DMS114 treated with DMSO at 0.1 percent for 48 hours (cell line): ENCODE measurements around the gene SLC66A3.
"Not testable (repeated sequence)": the region's sequence is repeated elsewhere in the genome, so short reads cannot be mapped to it uniquely, and the experiment has no call there.

Experiments
- DNase-seq: peaks from one replicate; lab custom pipeline; 2025; ENCODE audit not compliant: unreplicated experiment; lab: John Stamatoyannopoulos, UW

Gene SLC66A3

DNA sequence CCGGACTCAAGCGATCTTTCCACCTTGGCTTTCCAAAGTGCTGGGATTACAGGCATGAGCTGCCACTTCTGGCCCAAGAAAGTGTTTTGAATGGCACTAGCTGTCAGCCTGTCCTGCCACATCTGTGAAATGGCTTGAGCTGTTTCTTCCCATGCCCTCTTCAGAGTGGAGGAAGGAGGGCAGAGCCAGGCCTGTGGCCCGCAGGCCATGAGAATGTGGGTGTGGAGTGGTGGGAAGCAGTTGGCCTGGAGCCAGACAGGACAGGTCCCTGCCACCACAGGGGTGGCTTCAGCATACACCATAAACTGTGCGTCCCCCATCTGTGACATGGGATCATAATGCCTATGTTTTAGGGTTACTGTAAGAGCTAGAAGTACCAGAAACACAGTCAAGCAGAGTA lies 6.5 kb downstream of the SLC66A3 start:
- DNase-seq, result no peak

DNA sequence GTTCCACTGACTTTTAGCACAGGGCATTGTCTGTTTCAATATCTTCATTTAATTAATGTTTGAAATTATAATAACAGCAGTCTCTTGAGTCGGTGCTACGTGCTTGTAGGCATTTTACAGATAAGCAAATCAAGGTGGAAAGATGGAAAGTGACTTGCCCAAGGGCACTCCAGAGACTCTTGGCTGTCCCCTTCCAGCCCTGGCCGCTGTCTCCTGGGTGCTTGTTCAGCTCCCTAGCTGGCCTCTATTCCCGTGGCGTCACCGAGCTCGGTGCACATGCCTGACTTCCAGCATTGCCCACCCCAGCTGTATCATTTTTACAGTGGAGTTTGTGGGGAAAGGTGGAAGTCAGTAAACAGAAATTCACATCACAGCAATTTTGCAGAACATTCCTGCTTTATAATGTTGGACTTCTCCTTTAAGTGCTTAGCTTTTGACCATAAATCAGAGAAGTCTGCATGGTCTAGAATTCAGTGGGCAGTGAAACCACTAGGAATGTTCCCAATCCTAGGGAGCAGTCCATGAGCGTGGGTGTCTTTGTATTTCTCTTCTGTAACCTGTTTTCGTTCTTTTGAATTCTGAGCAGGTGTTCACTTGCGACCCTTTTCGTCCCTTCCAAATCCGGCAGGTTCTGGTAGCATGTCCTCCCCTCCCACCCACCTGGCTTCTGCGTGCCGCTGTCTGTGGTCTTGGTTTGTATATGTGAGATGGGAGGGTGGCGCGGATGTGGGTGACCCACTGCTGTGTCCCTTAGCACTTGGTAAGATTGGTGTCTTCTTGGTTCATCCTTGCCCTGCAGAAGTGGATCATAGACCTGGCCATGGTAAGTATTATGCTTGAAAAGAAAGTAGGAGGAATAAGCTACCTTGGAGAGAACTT lies 8.4 kb downstream of the SLC66A3 start:
- DNase-seq, result no peak

DNA sequence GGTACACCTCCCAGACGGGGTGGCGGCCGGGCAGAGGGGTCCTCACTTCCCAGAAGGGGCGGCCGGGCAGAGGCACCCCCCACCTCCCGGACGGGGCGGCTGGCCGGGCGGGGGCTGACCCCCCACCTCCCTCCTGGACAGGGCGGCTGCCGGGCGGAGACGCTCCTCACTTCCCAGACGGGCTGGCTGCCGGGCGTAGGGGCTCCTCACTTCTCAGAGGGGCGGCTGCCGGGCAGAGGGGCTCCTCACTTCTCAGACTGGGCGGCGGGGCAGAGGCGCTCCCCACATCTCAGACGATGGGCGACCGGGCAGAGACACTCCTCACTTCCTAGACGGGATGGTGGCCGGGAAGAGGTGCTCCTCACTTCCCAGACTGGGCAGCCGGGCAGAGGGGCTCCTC lies 9.8 kb downstream of the SLC66A3 start:
- DNase-seq, result not testable (repeated sequence)

DNA sequence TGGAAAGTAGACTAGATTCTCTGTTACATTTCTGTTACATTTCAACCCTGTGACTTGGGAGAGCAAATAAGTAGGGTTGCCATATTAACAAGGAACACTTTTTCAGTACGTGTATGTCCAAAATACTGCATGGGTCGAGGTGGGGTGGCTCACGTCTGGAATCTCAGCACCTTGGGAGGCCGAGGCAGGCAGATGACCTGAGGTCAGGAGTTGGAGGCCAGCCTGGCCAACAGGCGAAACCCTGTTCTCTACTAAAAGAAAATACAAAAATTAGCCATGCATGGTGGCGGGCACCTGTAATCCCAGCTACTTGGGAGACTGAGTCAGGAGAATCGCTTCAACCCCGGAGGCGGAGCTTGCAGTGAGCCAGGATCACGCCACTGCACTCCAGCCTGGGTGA lies 11.2 kb downstream of the SLC66A3 start:
- DNase-seq, result no peak

DNA sequence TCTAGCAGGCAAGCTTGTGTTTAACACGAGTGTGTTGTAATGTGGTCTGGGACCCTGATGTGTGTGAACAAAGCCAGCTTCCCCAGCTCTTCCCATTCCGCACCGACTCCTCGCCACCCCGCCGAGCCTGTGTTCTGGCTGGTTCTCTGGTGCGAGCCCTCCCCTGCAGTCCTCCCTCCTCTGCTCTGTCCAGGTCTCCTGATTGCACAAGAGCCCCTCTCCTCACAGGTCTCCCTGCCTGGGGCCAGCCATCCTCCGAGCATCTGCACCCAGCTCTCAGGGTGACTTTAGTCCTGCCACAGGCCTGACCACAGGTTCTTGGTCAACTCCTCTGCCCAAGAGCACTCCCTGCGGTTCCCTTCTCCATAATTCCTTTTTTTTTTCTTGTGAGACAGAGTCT lies 13.2 kb downstream of the SLC66A3 start:
- no peak for DNase-seq

DNA sequence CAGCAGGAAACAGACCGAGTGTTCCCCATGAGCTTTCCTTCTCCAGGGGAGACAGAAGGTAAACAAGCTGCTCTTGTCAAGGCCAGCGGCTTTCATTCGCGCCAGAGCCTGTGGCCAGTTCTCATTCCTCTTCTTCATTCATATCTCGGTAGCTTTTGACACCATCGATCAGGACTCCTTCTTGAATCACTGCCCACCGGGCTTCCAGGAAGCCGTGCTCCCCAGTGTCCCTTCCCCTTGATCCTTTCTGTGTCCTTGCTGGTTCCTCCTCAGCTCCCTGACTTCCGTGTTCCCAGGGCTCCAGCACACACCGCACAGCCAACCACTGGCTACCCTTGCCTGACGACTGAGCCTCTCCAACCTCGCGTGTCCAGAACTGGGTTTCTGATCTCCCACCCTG lies 14.1 kb downstream of the SLC66A3 start:
- DNase-seq, result no peak

DNA sequence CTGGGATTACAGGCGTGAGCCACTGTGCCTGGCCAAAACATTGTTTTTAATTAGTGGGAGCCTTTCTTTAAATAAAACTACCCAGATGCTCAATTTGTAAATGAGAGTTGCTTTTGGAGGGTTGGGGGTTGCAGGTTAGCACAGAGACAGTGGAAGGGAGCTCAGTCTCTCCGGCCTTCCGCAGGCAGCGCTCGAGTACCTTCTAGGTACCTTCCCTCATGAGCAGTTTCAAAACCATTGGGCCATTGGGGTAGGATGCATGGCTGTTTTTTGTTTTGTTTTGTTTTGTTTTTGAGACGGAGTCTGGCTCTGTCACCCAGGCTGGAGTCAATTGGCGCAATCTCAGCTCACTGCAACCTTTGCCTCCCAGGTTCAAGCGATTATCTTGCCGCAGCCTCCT lies 19.0 kb downstream of the SLC66A3 start:
- no peak for DNase-seq

DNA sequence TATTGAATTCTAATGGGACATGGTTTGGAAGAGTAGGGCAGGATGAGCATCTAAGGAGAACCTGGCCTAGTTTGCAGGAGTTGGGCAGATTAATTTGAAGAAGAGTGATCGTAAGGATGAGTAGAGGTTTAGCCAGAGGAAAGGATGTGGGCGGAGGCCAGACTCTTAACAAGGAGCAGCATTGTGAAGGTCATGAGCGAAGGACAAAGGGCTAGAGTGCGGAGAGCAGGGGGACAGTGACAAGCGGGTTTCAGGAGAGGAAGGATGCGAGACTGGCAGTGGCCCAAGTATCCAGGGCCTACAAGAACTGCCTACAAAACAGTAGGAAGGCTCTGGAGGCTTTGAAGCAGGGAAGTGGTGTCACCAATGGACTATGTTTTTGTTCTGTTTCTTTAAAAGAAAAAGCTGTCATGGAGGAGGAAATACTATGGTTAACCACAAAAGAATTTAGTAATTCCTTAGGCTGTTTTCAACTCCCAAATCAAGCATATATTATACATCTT lies 20.1 kb downstream of the SLC66A3 start:
- DNase-seq, result no peak

DNA sequence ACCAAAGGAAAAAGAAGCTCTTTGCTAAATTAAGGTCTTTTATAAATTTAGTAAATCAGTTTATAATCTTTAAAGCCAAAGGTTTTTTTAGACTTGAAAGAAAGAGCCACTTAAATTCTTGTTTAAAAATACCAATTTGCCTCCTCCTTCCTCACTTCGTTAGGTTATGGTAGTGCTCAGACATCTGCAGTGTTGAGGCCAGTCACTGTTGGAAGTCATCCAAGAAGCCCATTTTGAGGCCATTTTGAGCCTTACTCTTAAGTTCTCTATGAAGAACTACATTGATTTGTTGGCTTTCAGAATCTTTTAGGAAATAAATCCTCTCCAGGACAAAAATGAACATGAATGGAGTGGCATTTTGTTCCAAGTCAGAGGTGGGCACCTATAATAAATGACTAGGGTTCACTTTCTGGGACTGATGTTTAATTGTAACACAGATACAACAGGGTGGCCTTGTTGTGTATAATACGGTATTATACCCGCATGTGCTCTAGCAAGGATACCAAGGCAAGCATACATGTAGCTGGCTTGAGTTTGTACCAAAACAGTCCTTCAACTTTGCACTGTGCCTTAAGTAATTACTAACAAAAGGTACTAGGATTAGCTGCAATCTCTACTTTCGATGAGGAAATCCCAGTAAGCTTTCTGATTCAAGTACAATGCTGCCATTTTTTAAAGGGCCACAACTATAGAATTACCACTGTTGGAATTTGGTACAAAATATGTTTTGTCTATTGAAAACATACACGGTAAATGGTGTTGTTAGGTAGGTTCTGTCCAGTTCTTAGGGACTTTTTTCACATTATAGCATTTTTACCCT lies 22.8 kb downstream of the SLC66A3 start:
- DNase-seq, result no peak

DNA sequence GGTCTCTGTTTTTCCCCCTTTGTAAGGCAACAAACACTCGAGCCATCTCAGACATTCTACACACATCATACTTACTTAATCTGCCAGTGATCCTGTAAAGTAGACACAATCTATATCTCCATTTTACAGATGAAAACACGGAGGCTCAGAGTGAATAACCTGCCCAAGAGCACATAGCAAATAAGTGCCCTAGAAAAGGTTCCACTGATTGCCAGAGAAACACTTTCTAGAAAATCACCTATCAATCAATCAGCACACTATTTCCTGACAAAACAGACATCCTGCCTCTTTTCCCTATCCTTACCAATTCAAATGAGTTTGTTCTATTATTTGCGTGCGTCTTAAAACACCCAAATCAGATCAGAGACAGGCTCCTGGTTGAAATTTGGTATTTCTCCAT lies 23.9 kb downstream of the SLC66A3 start:
- DNase-seq, result no peak

DNA sequence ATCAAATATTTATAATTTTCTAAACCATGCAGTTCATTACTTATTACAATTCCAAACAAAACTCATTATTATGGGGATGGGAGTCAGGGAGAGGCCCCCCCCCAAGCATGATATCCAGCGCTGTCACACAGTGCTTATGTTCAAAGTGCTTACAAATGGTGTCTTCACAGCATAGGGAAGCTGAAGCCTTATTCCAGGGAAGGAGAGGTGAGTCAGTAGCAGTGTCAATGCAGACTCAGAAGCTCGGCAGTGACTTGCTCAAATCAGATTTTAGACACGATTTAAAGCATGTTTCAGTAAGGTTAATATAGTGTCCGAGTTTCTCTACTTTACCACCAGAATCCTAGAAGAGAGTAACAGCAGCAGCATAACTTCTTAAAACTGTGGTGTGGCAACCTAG lies 24.6 kb downstream of the SLC66A3 start:
- DNase-seq, result no peak

DNA sequence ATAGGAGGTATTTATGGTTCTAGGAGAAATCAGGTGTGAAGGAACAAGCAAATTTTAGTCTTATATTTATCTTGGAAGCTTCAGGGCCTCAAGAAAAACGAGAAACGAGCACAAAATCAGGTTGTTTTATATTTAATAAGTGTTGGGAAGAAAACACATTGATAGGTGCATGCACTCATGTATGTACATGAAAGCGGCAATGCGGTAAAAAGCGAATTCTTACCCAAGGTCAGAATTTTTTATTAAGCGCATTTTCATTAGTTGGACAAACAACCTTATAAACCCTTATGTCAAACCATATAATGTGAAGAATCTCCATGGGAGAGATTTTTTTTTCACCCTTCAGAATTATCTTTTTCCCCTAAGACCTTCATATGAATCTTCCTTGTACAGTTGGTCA lies 25.4 kb downstream of the SLC66A3 start:
- DNase-seq, result no peak

DNA sequence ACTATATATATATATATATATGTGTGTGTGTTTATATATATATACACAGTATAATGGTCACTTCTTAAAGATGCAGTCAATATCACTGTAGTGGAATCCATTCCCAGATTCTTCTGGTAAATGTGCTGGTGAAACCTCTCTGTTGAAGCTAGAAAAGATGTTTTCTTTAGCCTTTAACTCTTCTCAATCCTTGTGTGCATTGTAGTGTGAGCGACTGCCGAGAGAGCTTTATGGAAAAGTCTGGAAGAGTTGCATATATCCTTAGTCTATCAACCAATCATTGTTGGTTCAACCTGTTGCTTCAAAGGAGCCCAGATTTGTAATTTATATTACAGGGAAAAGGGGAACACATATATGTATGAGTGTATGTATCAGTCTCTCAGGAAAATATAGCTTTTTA lies 27.7 kb downstream of the SLC66A3 start:
- DNase-seq, result no peak

DNA sequence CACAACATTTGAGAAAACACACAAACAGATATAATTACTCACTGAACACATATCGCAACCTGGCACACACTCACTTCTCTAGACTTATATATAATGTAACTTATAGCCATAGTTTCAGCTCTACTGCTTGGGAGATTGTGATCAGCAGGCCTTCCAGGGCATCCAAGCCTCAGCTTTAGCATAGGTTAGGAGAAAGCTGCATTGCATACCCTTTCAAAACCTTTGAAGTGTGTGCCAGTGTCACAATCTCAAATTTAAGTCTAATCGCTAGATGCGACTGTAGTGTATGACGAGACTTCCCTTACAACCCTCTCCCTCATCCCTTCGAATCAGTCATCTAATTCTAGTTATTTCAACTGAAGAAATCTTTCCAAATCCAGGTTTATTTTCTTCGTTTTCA lies 30.9 kb downstream of the SLC66A3 start:
- no peak for DNase-seq

DNA sequence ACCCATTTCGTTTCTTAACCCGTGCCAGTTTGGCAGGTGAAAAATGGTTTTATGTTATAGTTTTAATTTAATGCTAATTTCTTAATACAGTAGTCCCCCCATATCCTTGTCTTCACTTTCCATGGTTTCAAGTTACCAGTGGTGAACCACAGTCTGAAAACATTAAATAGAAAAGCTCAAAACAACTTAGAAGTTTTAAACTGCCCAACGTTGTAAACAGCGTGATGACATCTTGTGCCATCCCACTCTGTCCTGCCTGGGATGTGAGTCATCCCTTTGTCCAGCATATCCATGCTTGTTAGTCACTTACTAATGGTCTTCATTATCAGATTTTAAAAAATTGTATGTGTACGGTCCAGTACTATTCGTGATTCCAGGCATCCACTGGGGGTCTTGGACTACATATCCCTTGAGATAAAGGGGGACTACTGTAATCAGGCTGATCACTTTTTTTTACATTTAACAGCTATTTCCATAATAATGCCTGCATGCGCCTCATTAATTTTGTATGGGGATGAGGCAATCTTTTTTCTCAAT lies 31.9 kb downstream of the SLC66A3 start:
- no peak for DNase-seq

DNA sequence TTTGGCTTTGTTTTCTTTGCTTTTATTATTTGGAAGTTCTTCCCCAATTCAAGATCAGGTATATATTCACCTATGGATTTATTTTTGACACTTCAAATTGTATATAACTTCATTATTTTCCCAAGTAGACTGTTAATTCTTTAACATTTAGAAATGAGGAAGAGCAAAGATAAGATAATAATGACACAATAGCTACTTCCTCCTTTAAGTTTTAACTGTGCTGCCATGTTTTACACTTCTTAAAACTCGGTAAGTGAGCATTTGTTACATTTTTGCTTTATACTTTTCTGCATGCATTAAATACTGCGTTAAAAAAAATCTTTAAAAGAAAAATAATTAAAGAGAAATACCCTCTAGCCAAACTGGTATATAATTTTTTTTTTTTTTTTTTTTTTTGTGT lies 32.5 kb downstream of the SLC66A3 start:
- DNase-seq, result no peak

DNA sequence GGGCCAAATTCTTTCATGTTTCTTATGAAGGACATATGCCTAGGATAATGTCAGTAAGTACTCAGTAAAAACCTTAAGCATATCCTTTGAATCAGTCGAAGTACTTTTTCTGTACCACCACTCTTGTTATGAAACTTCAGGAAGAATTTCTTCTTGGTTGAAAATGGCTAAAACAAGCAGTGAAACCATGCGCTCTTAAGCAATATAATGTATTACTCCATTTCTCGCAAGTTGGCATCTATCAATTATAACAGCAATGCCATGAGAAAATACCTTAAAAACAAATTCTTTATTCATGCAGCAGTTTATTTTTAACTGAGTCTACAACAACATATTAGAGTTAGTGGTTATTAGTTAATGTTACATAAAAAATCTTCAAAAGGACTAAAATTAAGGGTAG lies 41.0 kb downstream of the SLC66A3 start:
- no peak for DNase-seq

DNA sequence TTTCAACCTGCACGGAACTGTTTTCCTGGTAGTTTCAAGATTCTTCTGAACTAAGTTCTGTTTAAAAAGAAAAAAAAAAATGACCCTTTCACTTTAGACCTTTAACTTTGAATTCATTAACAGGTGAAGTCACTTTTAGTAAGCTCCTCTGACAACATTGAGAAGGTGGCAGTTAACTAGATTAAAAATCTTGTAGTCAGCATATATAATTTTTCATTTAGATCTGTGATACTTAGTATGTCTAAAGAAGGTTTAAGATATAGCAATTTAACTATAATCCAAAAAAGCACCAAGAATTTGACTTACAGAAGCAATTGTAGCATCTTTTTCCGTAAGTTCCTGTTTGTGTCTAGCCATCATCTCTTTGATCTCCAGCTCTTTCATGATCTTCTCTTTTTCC lies 45.4 kb downstream of the SLC66A3 start:
- DNase-seq, result no peak

DNA sequence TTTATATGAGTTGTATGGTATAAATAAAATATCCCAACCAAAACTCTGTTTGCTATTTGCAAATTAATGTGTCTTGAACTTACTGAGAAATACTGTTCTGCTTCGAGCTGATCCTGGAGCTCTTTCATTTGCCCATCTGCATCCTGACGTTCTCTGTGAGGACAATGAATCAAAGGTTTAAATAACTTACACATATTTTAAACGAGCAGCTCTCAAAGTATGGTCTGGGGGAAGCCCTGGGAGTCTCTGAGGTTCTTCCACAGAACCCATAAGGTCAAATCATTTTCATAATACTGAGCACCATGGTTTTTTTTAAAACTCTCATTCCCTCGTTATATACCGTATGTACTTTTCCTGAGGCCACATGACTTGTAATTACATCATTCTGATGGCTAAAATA lies 46.7 kb downstream of the SLC66A3 start:
- DNase-seq, result no peak

DNA sequence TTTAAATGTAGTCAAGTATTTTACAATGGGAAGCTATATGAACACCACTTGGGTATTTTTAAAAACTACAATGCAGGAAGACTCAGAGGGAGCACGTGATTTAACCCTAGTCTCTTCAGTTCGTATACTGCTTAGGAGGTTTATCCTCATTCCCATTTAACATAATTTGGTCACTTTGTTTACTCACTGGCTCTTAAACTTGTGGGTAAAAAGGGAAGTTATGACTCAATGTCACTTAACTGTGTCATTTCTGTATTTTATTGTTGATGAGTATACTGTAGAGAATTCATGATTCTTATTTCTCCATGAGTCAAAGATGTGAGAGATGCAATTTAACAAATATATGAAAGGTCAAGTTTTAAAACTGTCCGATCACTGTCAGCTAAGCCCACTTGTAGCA lies 48.2 kb downstream of the SLC66A3 start:
- DNase-seq, result no peak

DNA sequence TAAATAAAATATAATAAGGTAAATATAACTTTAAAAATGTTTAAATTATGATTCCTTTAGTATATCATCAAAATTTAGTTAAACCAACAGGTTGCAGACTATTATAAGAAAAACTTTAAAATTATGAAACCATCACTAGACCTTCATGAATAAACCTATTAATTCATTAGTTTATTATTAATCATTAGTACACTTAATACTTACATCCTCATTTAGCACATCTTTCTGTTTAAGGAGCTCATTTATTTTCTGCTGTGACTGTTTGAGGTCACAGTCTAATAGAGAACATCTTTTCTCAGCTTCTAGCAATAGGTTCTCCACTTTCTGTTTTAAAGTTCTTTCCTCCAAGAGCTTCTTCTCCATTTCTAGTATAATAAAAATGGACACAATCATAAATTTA lies 52.8 kb downstream of the SLC66A3 start:
- DNase-seq, result no peak

DNA sequence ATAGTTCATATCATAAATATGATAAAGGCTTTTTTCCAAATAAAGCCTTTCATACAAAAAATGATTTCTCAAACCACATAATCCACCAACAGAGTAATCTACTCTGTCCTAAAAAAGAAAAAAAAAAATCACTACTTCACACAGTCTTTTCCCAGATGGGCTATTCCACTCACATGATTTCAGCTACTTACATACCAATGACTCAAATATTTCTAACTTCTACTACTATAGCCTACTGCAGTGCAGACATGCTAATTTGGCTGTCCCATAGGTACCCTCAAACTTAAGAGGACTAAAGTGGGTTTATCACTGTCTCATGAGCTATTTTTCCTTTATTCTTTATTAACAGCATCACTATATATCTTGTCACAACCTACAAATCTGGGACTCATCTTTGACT lies 57.4 kb downstream of the SLC66A3 start:
- DNase-seq, result no peak
